Activated naive CD4-positive, alpha-beta T cell (primary cell): ENCODE data around the gene ANKRD55.
A peak's percentile ranks its signal among the peaks of the same experiment; 100 is the strongest.
"Not testable (repeated sequence)": the region's sequence is repeated elsewhere in the genome, so short reads cannot be mapped to it uniquely, and the experiment has no call there.

ENCODE experiments used
- DNase-seq, 4 experiments: peaks; one replicate each; lab custom pipeline; 2025; lab: John Stamatoyannopoulos, UW

Gene ANKRD55

DNA sequence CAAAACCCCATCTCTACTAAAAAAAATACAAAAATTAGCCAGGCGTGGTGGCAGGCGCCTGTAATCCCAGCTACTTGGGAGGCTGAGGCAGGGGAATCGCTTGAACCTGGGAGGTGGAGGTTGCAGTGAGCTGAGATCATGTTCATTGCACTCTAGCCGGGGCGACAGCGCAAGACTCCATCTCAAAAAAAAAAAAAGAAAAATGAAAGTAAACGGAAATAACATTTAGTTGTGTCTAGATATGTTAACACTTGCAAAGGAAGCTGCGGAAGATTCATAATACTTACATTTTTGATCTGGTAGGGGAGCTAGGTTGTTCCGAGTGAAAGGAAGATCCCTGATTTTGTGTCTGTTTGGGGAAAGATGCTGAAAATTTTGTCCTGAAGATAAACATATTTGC is 130.9 kb downstream of the ANKRD55 start:
- DNase-seq = peak in 2 of 4 experiments; percentile 10 to 12

DNA sequence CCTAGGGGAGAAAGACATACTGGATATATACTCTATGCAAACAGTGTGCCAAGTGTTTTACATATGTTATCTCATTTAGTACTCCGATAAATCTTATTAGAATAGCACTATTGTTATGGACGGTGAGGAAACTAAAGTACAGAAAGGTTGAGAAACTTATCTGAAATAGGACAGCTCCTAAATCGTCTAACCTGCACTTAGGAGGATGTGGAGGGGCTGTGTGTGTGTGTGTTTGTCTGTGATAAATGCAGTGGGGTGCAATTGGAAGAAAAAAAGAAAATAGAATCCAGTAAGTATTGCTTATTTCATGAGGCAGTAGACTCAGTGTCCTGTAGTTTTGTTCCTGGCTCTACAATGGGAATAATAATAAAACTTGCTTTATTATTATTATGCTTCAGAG is 131.9 kb downstream of the ANKRD55 start:
- no peak for DNase-seq

DNA sequence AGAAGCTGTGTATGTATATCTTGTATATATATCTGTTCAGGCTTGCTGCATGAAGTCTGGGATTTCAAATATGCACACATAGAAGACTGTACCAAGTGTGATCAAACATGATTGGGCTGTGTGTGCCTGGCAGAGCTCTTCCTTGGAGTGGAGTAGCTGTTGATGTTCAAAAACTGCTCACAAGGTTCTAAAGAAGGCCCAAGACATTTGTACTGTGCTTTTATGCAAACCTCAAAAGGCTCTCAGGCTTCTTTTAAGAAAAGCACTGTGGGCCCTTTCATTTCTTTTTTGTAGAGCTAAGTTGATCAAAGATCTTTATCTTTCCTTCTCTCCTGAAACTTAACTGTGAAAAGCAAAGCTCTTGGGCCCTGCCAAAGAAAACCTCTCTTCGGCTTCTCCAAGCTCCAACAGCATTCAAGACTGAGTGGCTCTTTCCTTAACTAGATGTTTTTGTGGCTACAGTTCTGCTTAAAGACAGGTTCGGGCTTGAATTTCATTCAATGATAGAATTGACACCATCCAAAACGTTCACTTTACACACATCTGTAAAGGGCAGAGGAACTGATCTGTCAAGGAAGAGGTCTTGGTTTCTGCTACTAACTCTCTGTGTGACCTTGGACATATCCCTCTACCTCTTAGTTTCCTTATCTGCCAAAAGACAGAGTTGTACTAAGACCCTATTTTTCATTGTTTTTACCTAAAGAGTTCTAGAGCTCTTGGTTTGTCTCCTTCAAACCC is 132.5 kb downstream of the ANKRD55 start:
- no peak for DNase-seq

DNA sequence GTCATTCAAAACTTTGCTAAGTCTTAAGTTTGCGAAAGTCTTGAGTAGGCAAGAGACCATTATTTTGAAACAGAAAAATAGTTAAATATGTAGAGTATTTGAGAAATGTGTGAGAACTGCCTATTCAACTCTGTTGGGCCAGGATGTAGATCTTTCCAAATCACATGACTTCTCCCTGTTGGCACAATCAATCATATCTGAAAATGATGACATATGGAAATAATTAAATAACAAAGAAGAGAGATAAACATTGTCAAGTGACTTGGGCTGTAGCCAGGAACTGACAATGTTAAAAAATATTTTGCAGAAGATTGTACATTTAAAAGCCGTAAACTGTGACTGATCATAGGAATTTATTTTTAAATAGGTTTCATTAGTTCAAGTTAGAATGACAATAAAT is 133.8 kb downstream of the ANKRD55 start:
- no peak for DNase-seq

DNA sequence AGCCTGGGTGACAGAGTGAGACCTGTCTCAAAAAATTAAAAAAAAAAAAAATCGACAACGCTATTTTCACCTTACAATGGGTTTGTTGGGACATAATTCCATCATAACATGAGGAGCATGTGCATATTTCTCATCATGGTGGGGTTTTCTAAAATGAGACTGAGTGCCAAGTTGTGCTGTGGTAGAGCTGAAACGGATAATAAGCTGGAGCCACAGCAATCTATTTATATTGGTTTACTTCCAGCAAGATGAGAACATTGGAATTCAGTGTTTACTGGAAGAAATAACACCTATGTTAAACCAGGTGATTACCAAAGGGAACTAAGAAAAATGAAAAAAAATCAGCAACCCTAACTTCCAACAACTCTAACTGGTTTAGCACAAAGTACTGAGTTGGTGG is 136.1 kb downstream of the ANKRD55 start:
- no peak for DNase-seq

DNA sequence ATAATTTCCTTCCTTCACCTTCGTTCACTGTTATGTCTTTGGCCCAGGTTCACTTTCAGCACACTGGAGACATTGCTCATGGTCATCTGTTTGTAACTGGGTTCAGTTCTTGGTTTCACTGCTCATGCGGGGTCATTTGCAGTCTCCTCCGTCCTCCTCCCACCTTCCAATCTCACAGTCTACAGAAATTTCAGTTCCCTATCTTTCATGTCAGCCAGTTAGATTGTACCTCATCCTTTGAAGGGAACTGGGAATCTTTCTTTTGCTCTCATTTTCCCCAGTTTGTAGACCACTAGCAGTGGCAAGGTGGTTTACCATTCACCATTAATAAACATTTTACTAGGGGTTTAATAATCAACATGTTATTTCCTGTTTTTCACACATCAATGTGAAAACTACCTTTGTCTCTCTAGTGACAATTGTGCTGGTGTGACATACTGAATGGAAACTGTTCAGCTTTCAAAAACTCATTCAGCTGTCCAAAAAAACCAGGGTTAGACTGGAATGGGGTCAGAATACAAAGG is 137.5 kb downstream of the ANKRD55 start:
- no peak for DNase-seq

DNA sequence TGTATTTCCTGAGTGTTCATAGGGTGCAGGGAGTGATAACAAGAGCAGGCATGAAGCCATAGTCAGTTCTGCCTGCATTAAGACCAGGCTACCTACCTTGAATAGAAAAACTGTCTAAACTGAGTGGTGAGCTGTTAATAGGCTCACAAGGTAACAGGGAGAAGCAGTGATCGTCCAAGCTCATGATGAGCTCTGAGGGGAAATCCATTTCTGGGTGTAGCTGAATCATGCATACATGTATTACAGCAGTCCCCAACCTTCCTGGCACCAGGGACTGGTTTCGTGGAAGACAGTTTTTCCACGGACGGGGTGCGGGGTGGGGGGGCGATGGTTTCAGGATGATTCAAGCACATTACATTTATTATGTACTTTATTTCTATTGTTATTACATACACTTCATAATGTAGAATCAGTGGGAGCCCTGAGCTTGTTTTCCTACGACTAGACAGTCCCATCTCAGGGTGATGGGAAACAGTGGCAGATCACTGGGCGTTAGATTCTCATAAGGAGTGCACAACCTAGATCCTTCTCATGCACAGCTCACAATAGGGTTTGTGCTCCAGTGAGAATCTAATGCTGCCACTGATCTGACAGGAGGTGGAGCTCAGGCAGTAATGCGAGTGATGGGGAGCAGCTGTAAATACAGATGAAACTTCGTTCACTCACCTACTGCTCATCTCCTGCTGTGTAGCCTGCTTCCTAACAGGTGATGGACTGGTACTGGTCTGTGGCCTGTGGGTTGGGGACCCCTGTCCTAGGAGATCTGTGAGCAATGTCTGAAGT is 138.4 kb downstream of the ANKRD55 start:
- peak in 2 of 4 experiments; percentile 4 to 5 for DNase-seq

DNA sequence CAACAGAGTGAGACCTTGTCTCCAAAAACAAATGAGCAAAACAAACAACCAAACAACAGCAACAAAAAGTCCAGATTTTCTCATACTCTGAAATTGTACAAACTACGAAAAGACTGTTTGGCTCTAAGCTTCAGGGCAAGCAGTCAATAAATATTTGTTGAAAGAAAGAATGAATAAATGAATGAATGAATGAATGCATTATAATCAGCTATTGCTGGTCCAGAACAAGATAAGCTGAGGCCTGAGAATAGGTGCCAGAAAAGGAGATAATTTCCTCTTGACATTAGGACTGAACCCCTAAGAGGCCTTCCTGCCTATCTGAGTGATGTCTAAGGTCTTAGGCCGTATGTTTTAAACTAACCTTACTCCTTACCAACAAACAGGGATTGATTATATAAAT is 139.2 kb downstream of the ANKRD55 start:
- no peak for DNase-seq

DNA sequence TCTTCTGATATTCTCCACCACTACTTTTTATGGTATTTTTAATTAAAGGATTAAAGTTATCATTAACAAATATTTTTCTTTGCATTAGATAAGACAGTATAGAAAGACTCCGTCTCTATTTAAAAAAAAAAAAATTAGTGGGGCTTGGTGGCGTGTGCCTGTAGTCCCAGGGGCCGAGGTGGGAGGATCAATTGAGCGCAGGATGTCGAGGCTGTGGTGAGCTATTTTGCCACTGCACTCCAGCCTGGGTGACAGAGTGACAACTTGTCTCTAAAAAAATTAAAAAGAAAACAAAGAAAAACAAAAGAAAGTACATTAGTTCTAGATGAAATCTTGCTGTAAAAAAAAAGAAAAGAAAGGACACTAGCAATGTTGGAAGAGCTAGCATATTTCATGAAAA is 141.0 kb downstream of the ANKRD55 start:
- DNase-seq = no peak

DNA sequence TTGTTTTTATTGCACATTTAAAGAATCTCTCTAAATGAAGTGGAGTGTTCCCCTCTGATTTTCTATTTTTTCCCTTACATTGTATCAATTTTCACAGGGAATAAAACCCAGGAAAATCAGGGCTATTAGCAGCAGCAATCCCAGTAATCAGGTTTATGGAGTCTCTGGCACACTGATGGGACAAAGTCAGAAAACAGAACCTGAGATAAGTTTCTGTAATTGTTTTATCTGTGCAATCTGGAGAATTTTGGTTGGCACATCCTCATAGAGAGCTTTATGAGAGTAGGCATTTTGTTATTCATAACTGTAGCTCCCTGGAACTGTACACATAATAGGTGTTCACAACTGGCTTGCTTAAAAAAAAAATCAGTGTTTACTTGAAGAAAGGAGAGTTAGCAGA is 141.5 kb downstream of the ANKRD55 start:
- DNase-seq = no peak

DNA sequence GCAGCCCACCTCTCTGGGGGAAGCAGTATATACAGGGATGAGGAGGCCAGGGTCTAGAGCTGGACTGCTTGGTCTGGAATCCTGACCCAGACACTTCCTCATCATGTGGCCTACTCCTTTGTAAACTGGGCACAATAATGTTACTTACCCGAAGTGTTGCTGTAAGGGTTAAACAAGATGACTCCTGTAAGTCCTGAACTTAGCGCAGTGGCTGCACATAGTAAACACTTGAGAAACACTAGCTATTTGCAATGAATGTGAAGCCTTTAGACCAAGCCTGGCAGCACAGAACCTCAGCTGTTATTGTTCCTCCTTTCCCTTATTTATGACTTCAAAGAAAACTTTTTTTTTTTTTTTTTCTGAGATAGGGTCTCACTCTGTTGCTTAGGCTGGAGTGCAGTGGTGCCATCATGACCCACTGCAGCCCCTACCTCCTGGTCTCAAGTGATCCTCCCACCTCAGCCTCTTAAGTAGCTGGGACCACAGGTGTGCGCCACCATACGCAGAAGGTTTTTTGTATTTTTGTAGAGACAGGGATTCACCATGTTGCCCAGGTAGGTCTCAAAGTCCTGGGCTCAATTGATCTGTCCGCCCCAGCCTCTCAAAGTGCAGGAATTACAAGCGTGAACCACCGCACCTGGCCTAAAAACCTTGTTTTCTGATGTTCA is 142.2 kb downstream of the ANKRD55 start:
- DNase-seq = no peak

DNA sequence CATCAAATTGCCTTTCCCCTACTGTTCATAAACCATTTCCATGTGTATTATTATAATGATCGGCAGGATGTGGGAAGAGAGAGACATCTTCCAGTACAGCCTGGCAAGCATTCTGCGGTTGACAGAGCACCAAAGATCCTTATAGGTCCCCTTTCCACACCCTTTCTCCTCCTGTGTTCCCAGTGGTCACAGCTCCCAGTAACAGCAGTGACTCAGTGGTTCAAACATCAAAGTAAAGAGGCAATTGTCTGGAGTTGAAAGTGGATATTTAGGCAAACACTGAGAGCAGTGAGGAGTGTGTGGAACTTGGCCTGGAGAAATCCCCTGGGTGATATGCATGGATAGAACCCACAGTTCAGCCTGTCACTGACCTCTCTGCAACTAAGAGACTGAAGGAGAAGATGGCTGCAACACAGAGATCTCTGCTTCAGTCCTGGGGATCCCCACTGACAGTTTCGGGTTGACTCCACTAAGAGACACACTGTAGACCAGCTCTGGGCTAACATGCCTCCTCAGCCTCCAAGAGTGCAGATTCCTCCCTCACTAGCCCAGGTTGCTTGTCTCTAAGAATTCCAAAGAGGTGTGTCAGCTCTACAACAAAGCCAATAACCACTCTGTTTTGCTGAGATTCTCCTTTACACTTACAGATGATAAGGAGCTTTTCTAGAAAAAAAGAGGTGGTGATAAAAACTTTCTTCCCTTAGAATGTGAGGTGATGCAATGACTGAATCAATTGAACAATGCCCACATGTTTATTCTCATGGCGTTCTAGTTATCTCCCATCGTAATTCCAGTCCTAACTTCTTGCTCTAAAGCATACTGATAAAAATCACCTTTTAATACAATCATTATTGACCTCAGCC is 143.9 kb downstream of the ANKRD55 start:
- no peak for DNase-seq

DNA sequence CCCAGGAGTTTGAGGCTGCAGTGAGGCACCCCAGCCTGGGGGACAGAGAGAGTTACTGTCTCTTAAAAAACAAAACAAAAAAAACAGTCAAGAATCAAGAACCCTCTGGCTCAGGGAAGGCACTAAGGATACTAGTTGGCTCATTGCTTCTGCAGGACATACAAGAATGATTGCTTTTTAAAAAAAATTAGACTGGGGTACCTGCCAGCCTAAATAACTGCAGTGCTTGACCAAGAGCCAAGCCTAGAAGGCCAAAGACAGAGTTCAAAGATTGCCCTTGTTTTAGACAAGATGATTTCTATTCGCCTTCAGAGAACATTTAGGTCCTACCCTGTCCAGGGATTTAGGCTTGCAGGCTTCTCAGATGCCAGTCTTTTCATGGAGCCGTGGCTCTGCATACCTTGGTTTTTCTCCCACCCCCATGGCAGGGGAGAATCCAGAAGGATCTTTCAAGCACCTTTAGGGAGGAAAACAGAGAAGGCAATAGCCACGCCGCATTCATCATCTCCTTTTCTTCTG is 144.6 kb downstream of the ANKRD55 start:
- no peak for DNase-seq

DNA sequence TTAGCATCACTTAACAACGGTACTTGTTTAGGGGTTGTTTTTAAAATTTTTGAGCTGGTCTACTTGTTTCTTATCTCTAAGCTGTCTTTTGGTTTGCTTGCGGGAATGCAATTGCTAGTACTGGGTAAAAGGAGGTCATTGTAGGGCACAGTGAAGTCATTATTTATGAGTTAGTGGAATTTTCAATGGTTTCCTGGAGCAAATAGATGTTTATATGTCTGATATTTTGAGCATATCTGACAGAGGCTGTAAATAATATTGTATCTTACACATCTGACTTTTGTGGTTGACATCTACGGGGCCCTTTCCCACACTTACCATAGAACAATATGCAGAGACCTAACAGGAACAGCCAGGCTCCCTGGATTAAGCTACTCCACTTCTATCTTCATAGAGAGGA is 147.9 kb downstream of the ANKRD55 start:
- no peak for DNase-seq

DNA sequence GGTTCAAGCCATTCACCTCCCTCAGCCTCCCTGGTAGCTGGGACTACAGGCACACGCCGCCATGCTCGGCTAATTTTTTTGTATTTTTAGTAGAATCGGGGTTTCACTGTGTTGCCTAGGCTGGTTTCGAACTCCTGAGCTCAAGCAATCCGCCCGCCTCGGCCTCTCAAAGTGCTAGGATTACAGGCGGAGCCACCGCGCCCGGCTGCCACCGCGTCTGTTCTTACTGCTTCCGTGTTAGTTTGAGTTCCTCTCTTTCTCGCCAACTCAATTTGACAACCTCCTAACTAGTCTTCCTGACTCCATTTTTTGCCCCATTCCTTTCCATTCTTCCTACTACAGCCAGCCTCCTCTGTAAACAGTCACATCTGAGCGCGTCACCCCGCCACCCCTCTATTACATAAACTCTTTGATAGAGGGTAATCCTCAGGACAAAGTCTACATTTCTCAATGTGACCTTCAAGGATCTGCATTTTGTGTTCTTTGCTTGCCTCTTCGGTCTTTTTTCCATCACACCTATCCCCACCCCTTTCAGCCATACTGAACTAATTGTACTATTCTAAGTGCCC is 149.8 kb downstream of the ANKRD55 start:
- no peak for DNase-seq

DNA sequence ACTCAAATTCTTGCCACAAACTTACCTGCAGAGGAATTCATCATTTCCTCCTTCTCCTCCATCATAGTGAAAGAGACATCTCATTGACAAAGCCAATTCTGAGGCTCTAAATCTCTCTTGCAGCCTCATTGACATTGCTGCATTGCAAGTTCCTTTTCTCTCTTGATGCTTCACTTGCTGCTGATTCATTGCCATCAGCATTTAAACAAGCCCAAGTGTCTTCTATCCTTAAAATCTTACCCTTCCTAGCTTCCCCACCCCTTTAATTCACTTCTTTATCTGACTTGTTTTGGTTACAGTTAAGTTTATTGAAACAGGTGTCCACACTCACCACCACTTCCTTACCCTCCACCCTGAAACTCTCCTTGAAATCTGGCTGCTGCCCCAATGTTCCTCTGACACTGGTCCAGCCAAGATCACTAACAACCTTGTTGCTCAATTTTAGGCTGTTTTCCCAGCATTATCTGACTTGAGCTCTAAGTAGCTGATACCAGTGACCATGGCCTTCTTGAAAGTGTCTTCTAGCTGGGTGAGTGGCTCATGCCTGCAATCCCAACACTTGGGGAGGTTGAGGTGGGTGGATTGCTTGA is 152.0 kb downstream of the ANKRD55 start:
- not testable (repeated sequence) for DNase-seq

DNA sequence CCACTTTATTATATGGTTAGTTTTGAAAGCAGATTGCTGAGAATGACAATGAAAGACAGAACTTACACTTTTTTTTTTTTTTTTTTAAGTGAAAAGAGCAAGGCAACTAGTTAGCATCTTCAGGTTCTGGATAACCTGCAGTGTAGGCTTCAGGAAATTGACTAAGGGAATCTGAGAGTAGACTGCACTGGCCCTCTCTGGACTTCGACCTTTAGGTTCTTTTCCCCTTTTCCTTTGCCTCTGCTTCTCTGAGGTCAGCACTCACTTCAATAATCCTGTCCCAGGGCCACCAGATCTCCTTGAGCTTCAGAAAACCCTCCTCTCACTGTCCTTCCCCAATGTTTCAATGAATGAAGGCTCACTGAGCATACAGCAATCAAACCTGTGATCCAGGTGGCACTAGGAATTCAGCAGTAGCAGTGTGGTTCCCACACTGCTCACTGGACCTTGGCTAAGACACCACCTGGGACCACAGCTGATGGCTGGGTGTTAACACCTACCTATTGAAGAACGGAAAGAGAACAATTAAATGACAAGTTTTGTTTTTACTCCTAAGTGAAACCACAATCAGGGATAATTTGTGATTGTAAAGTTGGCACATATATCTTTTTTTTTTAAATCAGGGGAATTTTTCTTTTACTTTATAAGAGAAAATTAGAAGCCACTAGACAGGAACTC is 152.6 kb downstream of the ANKRD55 start:
- no peak for DNase-seq

DNA sequence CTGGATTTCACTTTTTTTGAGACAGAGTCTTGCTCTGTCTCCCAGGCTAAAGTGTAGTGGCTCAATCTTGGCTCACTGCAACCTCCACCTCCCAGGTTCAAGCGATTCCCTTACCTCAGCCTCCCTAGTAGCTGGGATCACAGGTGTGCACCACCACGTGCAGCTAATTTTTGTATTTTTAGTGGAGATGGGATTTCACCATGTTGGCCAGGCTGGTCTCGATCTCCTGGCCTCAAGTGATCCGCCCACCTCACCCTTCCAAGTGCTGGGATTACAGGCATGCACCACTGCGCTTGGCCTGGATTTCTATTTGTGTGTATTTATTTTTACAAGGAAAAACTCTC is 154.0 kb downstream of the ANKRD55 start:
- DNase-seq = not testable (repeated sequence)

DNA sequence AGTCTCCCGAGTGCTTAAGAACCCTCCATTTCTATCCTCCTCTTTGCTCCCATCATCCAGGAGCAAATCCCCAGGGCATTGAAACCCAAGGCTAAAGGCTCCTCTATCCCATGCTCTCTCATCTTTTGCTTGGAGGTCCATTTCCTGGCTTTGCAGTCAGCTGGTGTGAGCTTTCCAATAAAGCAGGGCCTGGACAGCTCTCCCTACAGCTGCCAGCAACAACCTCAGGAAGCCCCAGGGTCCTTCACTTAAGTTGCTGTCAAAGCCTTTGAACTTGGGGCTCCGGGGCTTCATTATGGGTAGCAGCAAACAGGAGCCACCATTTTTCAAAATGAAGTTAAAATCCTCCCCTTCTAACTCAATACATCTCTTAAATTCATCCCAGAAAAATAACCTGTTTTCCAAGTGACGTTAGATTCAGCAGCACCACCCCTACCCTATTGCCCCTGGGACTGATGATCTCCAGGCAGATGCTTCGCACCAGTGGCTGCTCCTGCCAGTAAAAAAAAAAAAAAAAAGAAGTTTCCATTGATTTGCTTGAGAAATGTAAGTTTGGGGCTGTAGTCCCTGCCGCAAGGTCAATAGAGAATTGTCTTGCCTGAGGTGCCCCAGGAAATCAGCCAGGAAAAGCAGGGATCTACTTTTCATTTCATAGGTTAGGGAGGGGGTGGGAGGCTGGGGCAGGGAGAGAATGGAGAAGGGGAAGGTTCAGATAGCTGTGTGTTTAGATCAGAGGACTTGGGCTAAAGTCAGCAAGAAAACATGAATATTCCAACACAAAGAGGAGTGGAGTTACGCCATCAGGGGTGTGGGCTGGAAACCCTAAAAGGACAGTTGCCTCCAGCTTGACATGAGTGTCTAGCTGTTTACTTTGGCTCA is 154.6 kb downstream of the ANKRD55 start:
- DNase-seq = no peak
